ENCODE results near the gene TRMT44.

DNA sequence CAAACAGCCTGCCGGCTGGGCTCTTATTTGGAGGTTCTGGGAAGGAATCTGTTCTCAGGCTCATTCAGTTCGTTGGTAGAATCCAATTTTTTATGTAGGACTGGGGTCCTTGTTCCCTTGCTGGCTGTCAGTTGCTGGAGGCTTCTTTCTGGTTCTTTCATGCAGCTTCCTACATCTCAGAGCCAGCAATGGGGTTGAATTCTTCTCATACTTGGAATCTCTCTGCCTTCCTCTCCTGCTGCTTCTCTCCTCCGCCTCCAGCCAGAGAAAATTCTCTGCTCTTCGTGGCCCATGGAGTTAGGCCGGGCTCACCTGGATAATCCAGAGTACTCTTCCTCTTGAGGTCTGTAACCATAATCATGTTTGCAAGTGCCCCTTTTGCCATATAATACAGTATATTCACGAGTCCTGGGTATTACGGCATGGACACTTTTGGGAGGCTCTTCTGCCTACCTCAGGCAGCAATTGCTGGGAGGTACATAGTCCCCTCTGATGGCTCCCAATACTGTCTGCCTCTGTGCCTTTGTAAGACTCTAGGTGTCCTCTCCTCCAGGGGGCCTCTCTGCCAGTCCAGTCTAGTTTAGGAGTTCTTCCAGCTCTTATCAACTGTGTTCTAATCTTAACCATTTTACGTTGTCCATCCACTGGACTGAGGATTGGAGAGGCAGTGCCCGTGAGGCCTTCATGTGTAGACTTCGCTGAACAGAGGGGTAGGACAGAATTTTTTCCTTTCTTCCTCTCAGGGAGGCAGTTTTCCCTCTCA is 2.2 kb downstream of the TRMT44 start:
- TF ChIP-seq CTCF (IDR thresholded peaks at IDR 0.05) (no peak), POLR2A (IDR thresholded peaks at IDR 0.05) (no peak), POLR2AphosphoS5 (IDR thresholded peaks at IDR 0.05) (no peak)

All from prostate gland (tissue), 2 donors.